Loucy (cell line): ENCODE data around the gene SMOC2.

Experiments
- H2AFZ ChIP-seq: fragments of 200-600 bp; sonication (generic); 2 replicates; pipeline ENCODE4 v1.6.0; 2016; ENCODE audit warnings: antibody characterized with exemption, mild to moderate bottlenecking, low read length, moderate library complexity
- H3F3A ChIP-seq: fragments of 200-600 bp; 2 replicates; pipeline ENCODE4 v1.6.0; 2016; ENCODE audit warnings: antibody characterized with exemption, low read depth, mild to moderate bottlenecking
- H3K27me3 ChIP-seq: fragments of 200-600 bp; sonication (generic); 2 replicates; pipeline ENCODE4 v1.6.1; 2014; ENCODE audit warnings: low read length, mild to moderate bottlenecking; ENCODE audit not compliant: insufficient read depth, poor library complexity, severe bottlenecking
- H3K36me3 ChIP-seq: fragments of 200-600 bp; sonication (generic); 2 replicates; pipeline ENCODE4 v1.6.1; 2016; ENCODE audit warnings: low read length; ENCODE audit not compliant: insufficient read depth
- H3K4me1 ChIP-seq: fragments of 200-600 bp; sonication (generic); 2 replicates; pipeline ENCODE4 v1.5.1; 2014; ENCODE audit warnings: low read length, mild to moderate bottlenecking; ENCODE audit not compliant: insufficient read depth, poor library complexity, severe bottlenecking
- H3K4me2 ChIP-seq: fragments of 200-600 bp; sonication (generic); 2 replicates; pipeline ENCODE4 v1.6.0; 2014; ENCODE audit warnings: antibody characterized with exemption, low read length, low read depth, mild to moderate bottlenecking; ENCODE audit not compliant: poor library complexity, severe bottlenecking
- H3K4me3 ChIP-seq: fragments of 200-600 bp; sonication (generic); 2 replicates; pipeline ENCODE4 v1.5.1; 2014; ENCODE audit warnings: low read length, mild to moderate bottlenecking, mixed read lengths; ENCODE audit not compliant: poor library complexity, severe bottlenecking
- H3K79me2 ChIP-seq: fragments of 200-600 bp; sonication (generic); 2 replicates; pipeline ENCODE4 v1.6.1; 2014; ENCODE audit warnings: low read length; ENCODE audit not compliant: insufficient read depth
- H3K9ac ChIP-seq: fragments of 200-600 bp; sonication (generic); 2 replicates; pipeline ENCODE4 v1.6.0; 2014; ENCODE audit warnings: mild to moderate bottlenecking, low read depth, low read length, moderate library complexity; ENCODE audit not compliant: poor library complexity, severe bottlenecking
- H3K9me2 ChIP-seq: fragments of 200-600 bp; sonication (generic); replicated peaks from 2 replicates; pipeline ENCODE4 v1.6.1; 2016; ENCODE audit warnings: low read depth, low read length, mixed read lengths
- H3K9me3 ChIP-seq: fragments of 200-600 bp; sonication (generic); 2 replicates; pipeline ENCODE4 v1.6.1; 2014; ENCODE audit warnings: mild to moderate bottlenecking, antibody characterized with exemption, low read length, low read depth; ENCODE audit not compliant: insufficient read depth
- H4K20me1 ChIP-seq: fragments of 200-600 bp; sonication (generic); 2 replicates; pipeline ENCODE4 v1.6.0; 2014; ENCODE audit warnings: antibody characterized with exemption, low read length, mild to moderate bottlenecking; ENCODE audit not compliant: insufficient read depth, poor library complexity, severe bottlenecking
- CTCF ChIP-seq: fragments of 200-600 bp; sonication (generic); conservative IDR thresholded peaks from 2 replicates; pipeline ENCODE4 v1.5.1; 2014; ENCODE audit warnings: mild to moderate bottlenecking, antibody characterized with exemption, low read length
- EZH2phosphoT487 ChIP-seq: fragments of 200-600 bp; IDR thresholded peaks from 2 replicates; pipeline ENCODE4 v1.6.1; 2018; ENCODE audit warnings: antibody characterized with exemption, mild to moderate bottlenecking, moderate library complexity, borderline replicate concordance

Gene SMOC2

DNA sequence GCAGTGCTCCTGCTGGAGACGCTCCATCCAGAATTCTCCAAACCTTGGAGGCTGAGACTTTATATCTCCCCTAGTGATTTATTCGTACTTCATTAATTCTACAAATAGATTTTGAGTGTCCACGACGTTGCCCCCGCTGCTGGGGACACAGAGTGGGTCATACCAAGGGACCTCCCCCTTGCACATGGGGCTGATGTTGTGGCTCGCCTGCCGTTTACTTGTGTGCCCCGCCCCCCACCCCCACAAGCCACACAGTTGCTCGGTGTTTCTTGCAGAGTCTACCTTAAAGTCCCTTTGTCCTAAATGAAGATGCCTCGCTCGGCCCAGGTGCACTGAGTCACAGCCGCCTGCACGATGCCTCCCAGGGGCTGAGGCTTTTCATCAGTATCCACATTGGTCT is 20.3 kb upstream of the SMOC2 start:
- Histone ChIP-seq H3K9ac (no peak overlapping the region), H3K4me3 (no peak overlapping the region), H3K36me3 (no peaks in the 10 kb centered on the region), H3K9me3 (peaks cover 10% of the 10 kb centered on the region; the same call in 1 of the 2 replicates), H2AFZ (no peak overlapping the region), H4K20me1 (no peaks in the 10 kb centered on the region), H3K4me2 (no peak overlapping the region), H3K79me2 (no peaks in the 10 kb centered on the region), H3K27me3 (no peaks in the 10 kb centered on the region), H3F3A (no peaks in the 10 kb centered on the region), H3K9me2 (no peaks in the 10 kb centered on the region), H3K4me1 (no peaks in the 10 kb centered on the region)
- TF ChIP-seq EZH2phosphoT487 (no peak), CTCF (no peak)

DNA sequence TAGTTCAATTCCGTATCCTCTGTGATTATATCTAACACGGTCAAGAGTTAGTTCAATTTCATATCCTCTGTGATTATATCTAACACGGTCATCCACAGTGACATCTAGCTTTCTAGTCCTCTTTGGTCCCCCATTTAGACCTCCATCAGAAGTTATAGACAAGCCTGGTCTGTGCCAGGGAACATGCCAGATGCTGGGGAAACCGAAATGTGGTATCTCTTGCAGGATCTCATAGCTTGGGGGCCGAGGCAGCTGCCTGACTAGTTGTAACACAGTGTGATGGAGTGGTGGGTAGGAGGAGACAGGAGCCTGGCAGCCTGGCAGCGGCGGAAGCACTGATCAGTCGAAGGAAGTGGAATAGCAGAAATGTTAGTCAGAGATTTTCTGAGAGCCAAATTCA is 13.8 kb upstream of the SMOC2 start:
- Histone ChIP-seq H3K9me2 (no peaks in the 10 kb centered on the region), H3K79me2 (no peaks in the 10 kb centered on the region), H3K27me3 (no peaks in the 10 kb centered on the region), H3F3A (no peaks in the 10 kb centered on the region), H2AFZ (no peak overlapping the region), H3K9ac (no peak overlapping the region), H3K4me1 (no peaks in the 10 kb centered on the region), H3K4me2 (no peak overlapping the region), H3K4me3 (no peak overlapping the region), H3K36me3 (no peaks in the 10 kb centered on the region), H3K9me3 (peaks cover 3% of the 10 kb centered on the region; the same call in 1 of the 2 replicates), H4K20me1 (no peaks in the 10 kb centered on the region)
- no peak for TF ChIP-seq EZH2phosphoT487
- no peak for TF ChIP-seq CTCF

- no peaks in the 10 kb centered on the region for H3K4me1 ChIP-seq
- H3K4me2 ChIP-seq: no peak overlapping the region
- H3K9me3 ChIP-seq: peaks cover 3% of the 10 kb centered on the region; the same call in 1 of the 2 replicates
- TF ChIP-seq EZH2phosphoT487 (no peak), CTCF (no peak)
- no peaks in the 10 kb centered on the region for H3K79me2 ChIP-seq
- no peaks in the 10 kb centered on the region for H3F3A ChIP-seq
- no peaks in the 10 kb centered on the region for H3K27me3 ChIP-seq
- no peak overlapping the region for H3K4me3 ChIP-seq
- H3K9me2 ChIP-seq: no peaks in the 10 kb centered on the region
- no peaks in the 10 kb centered on the region for H3K36me3 ChIP-seq
- no peak overlapping the region for H3K9ac ChIP-seq
- no peak overlapping the region for H2AFZ ChIP-seq
- no peaks in the 10 kb centered on the region for H4K20me1 ChIP-seq
Observed at GRCh38 chr6:168428052-168428826, 12.7 kb upstream of the SMOC2 start.
